Forelimb muscle (tissue), 1 donor: ENCODE data around the gene CDK14. TPM values are rescaled to one million over a fixed set of nuclear protein-coding genes. Genes with fewer than 3 reads are reported as not detected.

Experiments
- DNase-seq: peaks from one replicate; pipeline ENCODE4 v3.0.0-alpha.2; 2013; ENCODE audit warnings: low read depth
- polyA plus RNA-seq: library from polyadenylated mRNA; unstranded; fragments of 120-200 nt; gene quantifications from one replicate; pipeline ENCODE4 v1.2.1, GENCODE V29; 2013; ENCODE audit not compliant: insufficient read length

The CDK14 gene
- polyA plus RNA-seq, 1 donor: 17.2 TPM

- DNase-seq: peak; percentile 14
These were observed 796 bp downstream of the CDK14 start for GRCh38 chr7:90596671-90597562.

DNA sequence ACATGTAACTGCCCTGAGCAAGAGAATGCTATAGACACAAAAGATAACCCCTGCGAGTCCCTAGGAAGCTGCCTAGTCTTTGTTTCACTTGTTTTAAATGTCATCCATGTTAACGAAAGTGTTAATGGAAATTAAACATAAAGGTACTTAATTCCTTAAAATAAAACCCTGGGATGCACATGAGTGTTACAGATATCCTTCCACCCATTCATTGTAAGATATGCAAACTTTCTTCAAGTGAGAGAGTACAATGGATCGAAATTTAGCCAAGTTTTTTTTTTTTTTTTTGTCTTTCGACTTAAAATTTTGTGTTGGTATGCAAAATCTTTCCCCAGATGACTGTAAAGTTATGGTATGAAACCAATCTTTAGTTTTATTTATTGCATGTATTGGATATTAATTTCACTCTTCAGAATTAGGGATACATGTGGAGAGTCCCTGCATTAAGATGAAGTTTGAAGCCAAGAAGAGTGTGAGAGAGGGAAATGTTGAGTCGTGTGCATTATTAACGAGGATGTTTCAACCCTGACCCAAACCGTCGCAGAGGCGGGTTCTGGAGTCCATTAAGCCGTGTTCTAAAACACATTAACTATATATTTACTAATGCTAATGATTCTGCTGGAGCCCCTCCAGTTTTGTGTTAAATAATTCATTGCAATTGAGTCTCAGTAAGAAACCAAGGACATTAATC lies 1.6 kb downstream of the CDK14 start:
- peak; percentile 13 for DNase-seq

GRCh38 chr7:90599038-90599437 lies 2.9 kb downstream of the CDK14 start:
- no peak for DNase-seq

GRCh38 chr7:90599892-90600555 lies 3.9 kb downstream of the CDK14 start:
- DNase-seq: no peak

- DNase-seq: no peak
These were observed 6.2 kb downstream of the CDK14 start for GRCh38 chr7:90602303-90602702.

- no peak for DNase-seq
These were observed 7.2 kb downstream of the CDK14 start for GRCh38 chr7:90603346-90603745.

DNA sequence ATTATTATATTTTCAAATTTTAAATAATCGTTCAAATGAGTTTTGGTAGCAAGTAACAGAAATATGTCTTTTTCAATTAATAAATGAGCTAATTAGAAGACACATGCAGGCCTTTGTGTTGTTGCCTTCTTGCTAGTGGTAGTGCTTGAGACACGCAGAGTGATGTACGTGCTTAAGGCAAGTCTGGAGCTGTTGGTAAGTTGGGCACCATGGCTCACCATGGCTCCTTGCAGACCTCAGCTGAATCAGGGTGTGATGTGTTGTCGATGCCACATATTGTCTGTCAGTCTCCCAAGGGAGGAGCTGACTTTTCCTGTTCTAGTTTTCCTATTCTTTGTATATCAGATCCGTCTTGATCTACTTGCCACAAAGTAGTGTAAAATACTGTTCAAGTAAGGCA lies 8.3 kb downstream of the CDK14 start:
- no peak for DNase-seq

DNA sequence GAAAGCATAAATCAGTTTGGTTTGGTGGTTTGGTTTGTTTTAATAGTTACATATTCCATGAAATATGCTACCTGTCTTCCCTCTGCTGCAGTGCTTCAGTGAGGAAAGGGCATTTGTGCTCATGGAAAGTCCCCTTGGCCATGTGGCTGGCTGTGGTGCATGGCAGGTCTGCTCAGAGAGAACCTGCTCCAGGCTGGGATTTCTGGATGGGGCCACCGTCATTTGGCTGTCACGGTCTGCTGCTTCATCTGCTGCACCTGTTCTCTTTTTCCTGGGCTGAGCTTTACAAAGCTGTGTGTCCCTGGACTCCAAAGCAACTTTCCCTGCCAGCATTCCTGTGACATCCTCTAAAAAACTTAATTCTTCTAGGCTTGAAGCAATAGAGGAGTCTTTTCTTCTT lies 8.9 kb downstream of the CDK14 start:
- no peak for DNase-seq

DNA sequence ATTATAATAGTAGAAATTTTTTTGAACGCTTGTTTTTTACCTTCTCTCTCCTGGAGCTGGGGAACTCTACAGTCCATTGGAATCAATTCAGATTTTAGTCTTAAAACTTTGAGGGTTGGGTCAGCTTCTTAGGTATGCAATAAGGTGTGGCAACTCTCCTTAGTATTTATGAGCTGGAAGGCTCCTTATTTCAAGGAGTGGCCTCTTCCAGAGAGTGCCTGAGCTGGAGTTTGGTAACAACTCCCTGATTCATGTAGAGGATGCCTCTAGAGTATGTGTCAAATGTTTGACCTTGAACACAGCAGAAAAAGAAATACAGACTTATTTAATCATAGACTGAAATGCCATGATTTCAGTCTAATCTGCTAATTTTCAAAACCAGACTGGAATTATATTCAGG lies 11.1 kb downstream of the CDK14 start:
- no peak for DNase-seq

DNA sequence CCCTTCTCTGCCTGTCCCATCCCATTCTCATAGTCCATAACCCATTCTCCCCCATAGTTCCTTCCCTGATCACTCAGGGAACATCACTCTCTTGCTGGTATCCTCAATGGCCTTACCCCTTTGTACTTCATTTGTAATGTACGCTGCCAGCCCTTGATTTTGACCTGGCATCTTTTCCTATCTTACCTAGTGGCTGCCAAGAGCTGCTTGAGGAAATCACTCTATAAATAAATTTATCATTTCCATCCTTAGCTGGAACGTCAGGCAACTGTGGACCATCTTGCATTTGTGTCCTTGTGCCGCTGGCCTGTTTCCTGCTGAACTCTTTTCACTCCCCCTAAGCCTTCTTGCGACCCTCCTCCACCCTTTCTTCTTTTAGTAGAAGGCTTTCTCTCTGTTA lies 14.0 kb downstream of the CDK14 start:
- DNase-seq: no peak

GRCh38 chr7:90611115-90611514 lies 15.0 kb downstream of the CDK14 start:
- DNase-seq: no peak

DNA sequence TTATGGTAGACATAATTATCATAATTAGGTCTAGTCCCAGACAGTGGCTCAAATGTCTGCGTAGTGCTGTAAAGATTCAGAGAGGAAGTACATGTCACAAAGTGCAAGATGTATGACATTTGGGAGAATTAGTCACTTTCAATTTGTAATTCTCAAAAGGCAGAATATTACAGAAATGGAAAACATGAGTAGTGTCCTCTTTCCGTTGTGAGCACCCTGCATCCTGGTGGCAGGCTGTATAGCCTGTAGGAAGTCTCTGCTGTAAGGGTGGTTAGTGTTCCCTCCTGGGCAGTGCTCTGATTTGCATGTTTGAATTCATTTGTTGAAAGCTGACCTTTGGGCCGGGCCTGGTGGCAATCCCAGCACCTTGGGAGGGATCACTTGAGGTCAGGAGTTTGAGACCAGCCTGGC lies 17.0 kb downstream of the CDK14 start:
- no peak for DNase-seq

DNA sequence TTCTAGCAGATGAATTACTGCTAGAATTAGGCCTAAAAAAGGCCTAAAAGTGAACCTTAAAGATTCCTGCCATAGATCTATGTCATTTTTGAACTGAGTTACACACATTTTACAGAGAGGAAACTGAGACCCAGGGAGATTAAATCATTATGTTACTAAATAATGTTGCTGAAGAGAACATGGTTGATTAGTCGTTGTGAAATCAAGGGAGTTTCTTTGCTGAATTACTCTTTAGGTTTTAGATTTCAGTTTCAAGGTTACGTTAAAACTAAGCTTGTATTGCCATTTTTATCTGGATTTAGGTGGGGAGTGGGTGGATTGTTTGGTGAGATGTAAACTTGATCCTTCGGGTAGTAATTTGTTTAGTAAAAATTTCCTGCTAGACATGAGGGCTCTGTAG lies 21.3 kb downstream of the CDK14 start:
- no peak for DNase-seq

DNA sequence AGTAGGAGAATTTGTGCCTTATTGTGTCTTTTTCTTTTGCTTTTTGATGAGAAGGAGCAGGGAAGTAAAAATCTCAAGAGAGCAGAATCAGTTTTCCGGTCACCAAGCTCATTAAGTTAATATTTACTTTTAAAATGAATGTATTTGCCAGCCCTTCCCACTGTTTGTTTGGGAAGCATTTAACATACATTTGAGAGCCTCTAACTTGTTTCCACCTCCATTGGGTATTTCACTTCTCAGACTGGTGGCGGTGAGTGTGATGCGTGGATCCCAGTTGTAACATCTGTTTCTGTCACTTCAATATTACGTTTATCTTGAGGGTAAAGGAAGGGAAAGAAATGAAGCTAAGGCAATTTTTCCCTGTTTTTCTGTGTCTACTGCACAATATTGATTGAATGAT lies 22.8 kb downstream of the CDK14 start:
- no peak for DNase-seq

DNA sequence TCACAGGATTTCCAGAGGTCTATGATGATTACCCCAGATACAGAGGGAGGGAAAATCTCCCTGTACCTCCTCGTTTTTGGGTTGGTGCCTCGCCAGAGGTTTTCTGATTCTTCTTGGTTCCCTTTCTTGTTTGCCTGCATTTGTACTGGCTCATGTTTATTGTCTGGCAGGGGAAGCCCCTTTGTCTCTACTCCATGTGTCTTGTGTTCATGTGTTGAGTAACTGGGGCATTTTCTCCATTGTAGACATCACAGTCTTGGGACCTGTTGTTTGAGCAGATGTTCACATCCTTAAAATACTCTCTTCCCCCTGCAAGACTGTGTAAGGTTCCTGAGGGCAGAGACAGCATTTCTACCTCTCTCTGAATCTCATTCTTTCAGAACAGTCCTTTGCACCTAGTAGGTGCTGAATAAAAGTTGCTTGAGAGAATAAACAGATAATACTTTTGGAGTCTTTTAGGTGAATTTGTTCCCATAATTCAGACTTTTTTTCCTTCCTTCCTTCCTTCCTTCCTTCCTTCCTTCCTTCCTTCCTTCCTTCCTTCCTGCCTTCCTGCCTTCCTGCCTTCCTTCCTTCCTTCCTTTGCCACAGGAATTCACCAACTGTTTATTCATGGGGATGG lies 25.1 kb downstream of the CDK14 start:
- no peak for DNase-seq

DNA sequence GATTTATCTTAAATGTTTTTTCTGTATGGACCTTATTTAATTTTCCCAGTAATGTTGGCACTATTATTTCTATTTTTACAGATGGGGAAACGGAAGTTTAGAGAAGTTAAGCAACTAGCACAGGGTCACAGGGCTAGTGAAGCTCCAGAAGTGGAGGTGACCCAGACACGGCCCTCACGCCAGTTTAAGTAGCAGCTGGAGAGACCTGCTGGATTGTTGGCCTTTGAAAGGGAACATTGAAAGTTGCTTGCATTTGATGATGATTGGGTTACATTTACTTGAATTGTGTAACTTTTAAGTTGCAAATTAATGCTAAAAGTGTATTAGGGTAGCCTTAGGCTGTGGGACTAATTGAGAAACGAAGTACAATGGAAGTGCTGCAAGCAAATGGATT lies 25.6 kb downstream of the CDK14 start:
- DNase-seq: no peak

DNA sequence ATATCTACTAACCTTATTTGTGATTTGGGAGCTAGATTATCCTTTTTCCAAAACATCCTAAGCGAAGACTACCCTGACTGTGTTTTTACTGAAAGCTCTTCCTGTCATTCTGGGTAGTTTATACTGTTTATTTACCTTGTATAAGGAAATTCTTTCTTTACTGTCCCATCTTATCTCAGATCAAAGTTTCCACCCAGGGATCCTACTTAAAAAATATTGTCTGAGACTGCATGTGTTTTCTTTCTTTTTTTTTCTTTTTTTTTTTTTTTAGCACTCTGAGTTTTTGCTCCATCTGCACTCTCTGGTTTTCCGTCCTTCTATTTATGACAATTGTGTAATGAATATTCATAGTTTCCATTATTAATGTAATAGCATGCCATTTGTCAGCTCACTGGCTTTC lies 26.5 kb downstream of the CDK14 start:
- DNase-seq: no peak

- no peak for DNase-seq
These were observed 28.2 kb downstream of the CDK14 start for GRCh38 chr7:90624225-90624911.

- no peak for DNase-seq
These were observed 28.9 kb downstream of the CDK14 start for GRCh38 chr7:90625051-90625450.

- DNase-seq: no peak
These were observed 29.4 kb downstream of the CDK14 start for GRCh38 chr7:90625562-90625961.

- no peak for DNase-seq
These were observed 29.9 kb downstream of the CDK14 start for GRCh38 chr7:90626013-90626412.
